SU-DHL-6 (cell line): Measurements from ENCODE around the gene PIK3CD.
A peak's percentile ranks its signal among the peaks of the same experiment; 100 is the strongest.

Experiments used
- H2AFZ ChIP-seq: fragments of 200-600 bp; sonication (generic); 2 replicates; pipeline ENCODE4 v1.6.1; 2014; ENCODE audit warnings: low read depth, mild to moderate bottlenecking, moderate library complexity, mixed read lengths, antibody characterized with exemption, low read length; ENCODE audit not compliant: severe bottlenecking
- H3F3A ChIP-seq: fragments of 200-600 bp; shearing (Covaris generic); 2 replicates; pipeline ENCODE4 v1.6.0; 2016; ENCODE audit warnings: antibody characterized with exemption, mild to moderate bottlenecking; ENCODE audit not compliant: insufficient read depth
- H3K27ac ChIP-seq: fragments of 200-600 bp; sonication (generic); 2 replicates; pipeline ENCODE4 v1.5.1; 2016; ENCODE audit warnings: low read depth, mild to moderate bottlenecking, low read length, moderate library complexity, mixed read lengths
- H3K27me3 ChIP-seq: fragments of 200-600 bp; sonication (generic), shearing (Covaris generic); 2 replicates; pipeline ENCODE4 v1.6.0; 2014; ENCODE audit warnings: mild to moderate bottlenecking, low read length
- H3K36me3 ChIP-seq: fragments of 200-600 bp; sonication (generic); 2 replicates; pipeline ENCODE4 v1.6.1; 2014; ENCODE audit warnings: mild to moderate bottlenecking, low read length, mixed read lengths
- H3K4me2 ChIP-seq: fragments of 300-600, 200-600 bp; shearing (Covaris generic), sonication (generic); 2 replicates; pipeline ENCODE4 v1.6.0; 2014; ENCODE audit warnings: low read length, low read depth, mild to moderate bottlenecking; ENCODE audit not compliant: poor library complexity, severe bottlenecking
- H3K4me3 ChIP-seq: fragments of 200-600 bp; sonication (generic); 2 replicates; pipeline ENCODE4 v1.5.1; 2014; ENCODE audit warnings: antibody characterized with exemption, low read length, mild to moderate bottlenecking, mixed read lengths; ENCODE audit not compliant: insufficient read depth, poor library complexity, severe bottlenecking
- H3K79me2 ChIP-seq: fragments of 200-600 bp; sonication (generic); 2 replicates; pipeline ENCODE4 v1.6.1; 2014; ENCODE audit warnings: mild to moderate bottlenecking, low read length, moderate library complexity; ENCODE audit not compliant: insufficient read depth
- H3K9ac ChIP-seq: fragments of 200-600 bp; sonication (generic); 2 replicates; pipeline ENCODE4 v1.7.0; 2014; ENCODE audit warnings: mild to moderate bottlenecking, low read length
- H3K9me2 ChIP-seq: fragments of 200-600 bp; sonication (generic); replicated peaks from 2 replicates; pipeline ENCODE4 v1.6.1; 2014; ENCODE audit warnings: low read length; ENCODE audit not compliant: insufficient read depth
- H3K9me3 ChIP-seq: fragments of 200-600 bp; sonication (generic); 2 replicates; pipeline ENCODE4 v1.6.1; 2014; ENCODE audit warnings: low read length, mixed read lengths; ENCODE audit not compliant: insufficient read depth
- H4K20me1 ChIP-seq: fragments of 200-600 bp; sonication (generic); 2 replicates; pipeline ENCODE4 v1.6.1; 2014; ENCODE audit warnings: low read depth, mild to moderate bottlenecking, antibody characterized with exemption, low read length, moderate library complexity, mixed read lengths
- EZH2phosphoT487 ChIP-seq: fragments of 200-600 bp; sonication (generic), shearing (Covaris generic); conservative IDR thresholded peaks from 2 replicates; pipeline ENCODE4 v1.6.1; 2018; ENCODE audit warnings: mild to moderate bottlenecking, antibody characterized with exemption, low read length, moderate library complexity, mixed read lengths
- TF ChIP-seq, protein P1 (sequence below): fragments of 200-600 bp; sonication (generic); IDR thresholded peaks from one replicate; pipeline ENCODE4 v1.5.1; 2017; ENCODE audit warnings: antibody characterized with exemption, mild to moderate bottlenecking, low read length, moderate library complexity; ENCODE audit not compliant: insufficient read depth, poor library complexity, severe bottlenecking

The PIK3CD gene

DNA sequence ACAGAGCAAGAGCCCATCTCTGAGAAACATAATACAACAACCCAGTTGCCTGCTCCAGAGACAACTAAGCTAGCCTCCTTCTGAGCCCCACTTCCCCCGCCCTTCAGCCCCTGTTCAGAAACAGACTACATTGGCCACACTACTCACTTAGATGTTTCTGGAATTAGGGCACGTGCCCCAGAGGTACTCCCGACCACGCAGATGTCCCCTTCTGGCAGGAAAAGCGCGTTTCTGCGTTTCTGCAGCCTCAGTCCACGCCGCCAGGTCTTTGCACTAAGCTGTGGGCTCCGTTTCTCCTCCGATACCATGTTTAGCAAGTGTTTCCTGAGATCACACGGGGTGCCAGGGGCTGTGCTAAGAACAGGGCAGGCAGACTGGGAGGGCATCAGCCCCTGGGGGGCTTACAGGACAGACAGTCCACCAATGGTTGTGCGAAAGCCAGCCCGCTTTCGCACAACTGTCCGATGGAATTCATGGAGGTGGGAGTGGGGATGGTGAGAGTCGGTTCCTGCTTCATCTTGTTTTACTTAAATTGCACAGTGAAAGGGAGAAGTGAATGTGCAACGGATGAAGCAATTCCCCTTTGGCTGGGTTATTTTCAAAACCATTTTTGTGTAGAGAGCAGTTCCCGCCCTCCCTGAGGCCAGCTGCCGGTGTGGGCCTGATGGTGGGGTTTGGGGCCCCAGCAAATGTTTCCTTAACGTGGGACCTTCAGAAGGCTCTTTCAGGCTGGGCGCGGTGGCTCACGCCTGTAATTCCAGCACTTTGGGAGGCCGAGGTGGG is 2.7 kb downstream of the PIK3CD start:
- Histone ChIP-seq H2AFZ (peak overlapping the region; percentile 46), H3K27me3 (no peaks in the 10 kb centered on the region), H3K9me2 (no peaks in the 10 kb centered on the region), H3K36me3 (no peaks in the 10 kb centered on the region), H3K79me2 (peaks cover 26% of the 10 kb centered on the region), H4K20me1 (no peaks in the 10 kb centered on the region), H3K27ac (peak overlapping the region; percentile 90), H3F3A (peaks cover 34% of the 10 kb centered on the region), H3K4me3 (peak overlapping the region; percentile 54), H3K4me2 (peak overlapping the region; percentile 61), H3K9me3 (no peaks in the 10 kb centered on the region), H3K9ac (peak overlapping the region; percentile 92)
- TF ChIP-seq, protein P1, sequence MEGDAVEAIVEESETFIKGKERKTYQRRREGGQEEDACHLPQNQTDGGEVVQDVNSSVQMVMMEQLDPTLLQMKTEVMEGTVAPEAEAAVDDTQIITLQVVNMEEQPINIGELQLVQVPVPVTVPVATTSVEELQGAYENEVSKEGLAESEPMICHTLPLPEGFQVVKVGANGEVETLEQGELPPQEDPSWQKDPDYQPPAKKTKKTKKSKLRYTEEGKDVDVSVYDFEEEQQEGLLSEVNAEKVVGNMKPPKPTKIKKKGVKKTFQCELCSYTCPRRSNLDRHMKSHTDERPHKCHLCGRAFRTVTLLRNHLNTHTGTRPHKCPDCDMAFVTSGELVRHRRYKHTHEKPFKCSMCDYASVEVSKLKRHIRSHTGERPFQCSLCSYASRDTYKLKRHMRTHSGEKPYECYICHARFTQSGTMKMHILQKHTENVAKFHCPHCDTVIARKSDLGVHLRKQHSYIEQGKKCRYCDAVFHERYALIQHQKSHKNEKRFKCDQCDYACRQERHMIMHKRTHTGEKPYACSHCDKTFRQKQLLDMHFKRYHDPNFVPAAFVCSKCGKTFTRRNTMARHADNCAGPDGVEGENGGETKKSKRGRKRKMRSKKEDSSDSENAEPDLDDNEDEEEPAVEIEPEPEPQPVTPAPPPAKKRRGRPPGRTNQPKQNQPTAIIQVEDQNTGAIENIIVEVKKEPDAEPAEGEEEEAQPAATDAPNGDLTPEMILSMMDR = no peak
- TF ChIP-seq EZH2phosphoT487 = no peak

DNA sequence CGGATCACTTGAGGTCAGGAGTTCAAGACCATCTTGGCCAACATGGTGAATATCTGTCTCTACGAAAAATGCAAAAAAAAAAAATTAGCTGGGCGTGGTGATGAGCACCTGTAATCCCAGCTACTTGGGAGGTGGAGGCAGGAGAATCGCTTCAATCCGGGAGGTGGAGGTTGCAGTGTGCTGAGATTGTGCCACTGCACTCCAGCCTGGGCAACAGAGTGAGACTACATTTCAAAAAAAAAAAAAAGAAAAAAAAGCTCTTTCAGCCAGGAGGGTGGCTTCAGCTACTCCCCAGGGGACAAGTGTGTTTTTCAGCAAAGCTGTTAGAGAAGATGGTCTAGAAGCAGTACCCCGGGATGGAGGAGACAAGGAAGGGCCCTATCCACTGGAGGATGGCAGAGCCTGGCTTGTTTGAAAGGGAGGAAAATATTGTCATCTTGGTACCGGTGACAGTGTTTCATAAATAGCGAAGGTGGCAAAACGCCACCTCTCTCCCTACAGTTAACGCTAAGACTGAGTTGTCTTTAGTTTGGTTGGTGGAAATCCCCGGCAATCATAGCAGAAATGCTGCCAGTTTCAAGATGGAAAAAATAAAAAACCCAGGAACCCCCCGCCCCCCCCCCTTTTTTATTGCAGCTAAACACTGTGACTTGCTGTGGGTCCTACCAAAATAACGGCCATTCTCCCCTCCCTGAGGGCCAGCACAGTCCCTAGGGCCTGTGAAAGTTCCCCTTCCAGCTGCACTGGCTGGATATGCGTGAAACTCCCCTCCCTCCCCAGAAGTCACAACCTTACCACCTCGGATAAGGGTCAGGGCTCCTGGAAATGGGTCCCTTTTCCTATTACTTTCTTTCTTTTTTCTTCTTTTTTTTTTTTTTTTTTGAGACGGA is 3.5 kb downstream of the PIK3CD start:
- Histone ChIP-seq H3K9me3 (no peaks in the 10 kb centered on the region), H3K79me2 (peaks cover 26% of the 10 kb centered on the region), H3K36me3 (no peaks in the 10 kb centered on the region), H3K9me2 (no peaks in the 10 kb centered on the region), H2AFZ (no peak overlapping the region), H3K4me2 (peak overlapping the region; percentile 61), H3K27me3 (no peaks in the 10 kb centered on the region), H3K9ac (peak overlapping the region; percentile 92; the same call in 1 of the 2 replicates), H4K20me1 (no peaks in the 10 kb centered on the region), H3F3A (peaks cover 34% of the 10 kb centered on the region), H3K4me3 (no peak overlapping the region), H3K27ac (peak overlapping the region; percentile 90)
- TF ChIP-seq, protein P1 = no peak
- TF ChIP-seq EZH2phosphoT487 = no peak

DNA sequence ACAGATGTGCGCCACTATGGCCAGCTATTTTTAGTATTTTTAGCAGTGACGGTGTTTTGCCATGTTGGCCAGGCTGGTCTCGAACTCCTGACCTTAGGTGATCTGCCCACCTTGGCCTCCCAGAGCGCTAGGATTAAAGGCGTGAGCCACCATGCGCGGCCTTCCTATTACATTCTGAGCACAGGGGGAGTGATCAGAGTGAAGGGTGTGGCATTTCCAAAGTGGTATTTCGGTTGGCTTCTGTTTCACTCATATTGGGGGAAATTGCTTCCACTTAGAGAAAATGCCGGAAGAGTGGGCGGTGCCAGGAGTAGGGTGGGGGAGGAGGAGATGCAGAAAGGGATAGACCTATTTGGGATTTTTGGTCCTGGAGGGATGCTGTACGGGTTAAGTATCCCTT is 4.3 kb downstream of the PIK3CD start:
- Histone ChIP-seq H3K27me3 (no peaks in the 10 kb centered on the region), H2AFZ (no peak overlapping the region), H3K9me2 (no peaks in the 10 kb centered on the region), H3K4me2 (no peak overlapping the region), H3K27ac (peak overlapping the region; percentile 90; the same call in 1 of the 2 replicates), H3K9ac (no peak overlapping the region), H3K4me3 (no peak overlapping the region), H3K36me3 (no peaks in the 10 kb centered on the region), H4K20me1 (no peaks in the 10 kb centered on the region), H3F3A (peaks cover 38% of the 10 kb centered on the region), H3K79me2 (peaks cover 26% of the 10 kb centered on the region), H3K9me3 (no peaks in the 10 kb centered on the region)
- TF ChIP-seq EZH2phosphoT487 = no peak
- TF ChIP-seq, protein P1 = no peak
